ENCODE results near the gene SLF2.
"Not testable (repeated sequence)": the region's sequence is repeated elsewhere in the genome, so short reads cannot be mapped to it uniquely, and the experiment has no call there.

The SLF2 gene

DNA sequence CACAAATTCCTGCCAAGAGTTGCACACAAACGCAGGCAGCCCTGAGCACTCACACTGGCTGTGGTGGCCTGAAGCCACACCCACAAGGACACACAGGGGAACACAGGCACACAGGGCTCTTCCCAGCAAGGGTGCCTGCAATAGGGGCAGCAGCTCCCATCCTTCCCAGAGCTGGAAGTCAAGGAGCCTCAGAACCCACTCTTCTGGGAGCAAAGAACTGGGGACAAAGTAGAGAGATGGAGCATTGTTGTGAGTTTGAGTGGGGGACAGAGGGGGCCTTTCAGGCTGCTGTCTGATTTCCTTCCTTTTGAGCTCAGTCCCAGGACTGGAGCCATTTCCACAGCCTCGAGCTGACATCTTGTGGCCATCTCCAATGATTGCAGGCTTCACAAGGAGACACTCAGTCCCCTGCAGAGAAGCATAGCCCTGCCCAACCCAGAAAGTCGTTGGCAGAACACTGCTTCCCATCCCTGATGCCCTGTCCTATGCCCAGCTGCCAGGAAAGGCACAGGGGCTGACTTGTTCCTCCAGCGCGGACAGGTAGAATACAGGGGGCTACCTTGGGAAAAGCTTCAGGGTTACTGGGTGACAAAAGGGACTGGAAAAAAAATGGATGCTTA, 34.4 kb upstream of the SLF2 start:
- peak; percentile 65 to 79 for DNase-seq

GRCh38 chr10:100879741-100880360, 32.9 kb upstream of the SLF2 start:
- DNase-seq, result no peak

DNA sequence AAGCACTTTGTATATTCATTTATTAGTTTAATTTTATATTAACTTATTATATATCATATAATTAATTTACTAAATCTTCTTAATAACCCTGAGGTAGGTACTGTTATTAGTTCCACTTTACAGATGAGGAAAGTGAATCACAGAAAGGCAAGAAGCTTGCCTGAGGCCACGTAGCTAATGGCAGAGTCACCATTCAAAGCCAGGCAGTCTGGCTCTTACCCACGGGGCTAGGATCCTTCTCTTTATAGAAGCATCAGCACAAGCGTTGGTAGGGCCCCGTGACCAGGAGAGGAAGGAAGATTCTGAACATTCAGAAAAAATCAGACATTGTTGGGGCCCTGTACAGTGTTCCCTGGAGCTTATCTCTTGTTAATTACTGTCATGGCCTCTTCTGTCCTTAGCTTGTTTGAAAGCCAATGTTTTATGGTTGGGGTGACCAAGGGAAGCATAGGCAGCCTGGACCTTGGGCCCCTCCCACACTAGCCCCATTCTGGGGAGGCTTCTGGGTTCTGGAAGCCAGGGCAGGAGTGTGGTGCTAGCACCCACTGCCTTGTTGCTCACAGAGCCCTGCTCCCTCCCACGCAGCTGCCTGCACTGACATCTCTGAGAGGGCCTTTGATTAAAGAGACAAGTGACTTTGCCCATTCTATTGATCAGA, 31.1 kb upstream of the SLF2 start:
- DNase-seq, result no peak

DNA sequence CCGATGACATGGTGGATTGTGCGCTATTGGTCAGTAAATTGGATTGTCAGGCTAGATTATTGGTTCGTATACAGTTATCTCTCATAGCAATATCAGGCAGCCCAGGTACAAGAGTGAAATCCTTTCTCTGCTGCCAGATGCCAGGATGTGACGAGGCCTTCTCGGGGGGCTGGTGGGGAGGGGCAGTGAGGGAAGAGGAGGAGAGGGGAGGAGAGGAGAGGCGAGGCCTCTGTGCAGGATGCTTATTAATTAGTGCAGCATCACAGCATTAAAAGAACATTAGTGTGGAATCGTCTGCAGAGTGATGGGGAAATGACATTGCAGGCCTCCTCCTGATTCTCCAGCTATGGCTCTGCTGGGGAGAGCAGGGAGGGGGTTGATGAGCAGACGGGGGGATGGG, 30.5 kb upstream of the SLF2 start:
- DNase-seq, result no peak

- no peak for DNase-seq
These were observed 30.0 kb upstream of the SLF2 start for GRCh38 chr10:100882671-100883311.

- peak in 1 of 2 experiments; percentile 33 for DNase-seq
These were observed 29.4 kb upstream of the SLF2 start for GRCh38 chr10:100883312-100883821.

GRCh38 chr10:100885611-100886010, 27.2 kb upstream of the SLF2 start:
- DNase-seq, result not testable (repeated sequence)

GRCh38 chr10:100886091-100886490, 26.7 kb upstream of the SLF2 start:
- no peak for DNase-seq

GRCh38 chr10:100886521-100886920, 26.2 kb upstream of the SLF2 start:
- DNase-seq, result no peak

GRCh38 chr10:100886963-100887362, 25.8 kb upstream of the SLF2 start:
- DNase-seq, result no peak

- no peak for DNase-seq
These were observed 24.9 kb upstream of the SLF2 start for GRCh38 chr10:100887761-100888296.

GRCh38 chr10:100888957-100889356, 23.8 kb upstream of the SLF2 start:
- no peak for DNase-seq

DNA sequence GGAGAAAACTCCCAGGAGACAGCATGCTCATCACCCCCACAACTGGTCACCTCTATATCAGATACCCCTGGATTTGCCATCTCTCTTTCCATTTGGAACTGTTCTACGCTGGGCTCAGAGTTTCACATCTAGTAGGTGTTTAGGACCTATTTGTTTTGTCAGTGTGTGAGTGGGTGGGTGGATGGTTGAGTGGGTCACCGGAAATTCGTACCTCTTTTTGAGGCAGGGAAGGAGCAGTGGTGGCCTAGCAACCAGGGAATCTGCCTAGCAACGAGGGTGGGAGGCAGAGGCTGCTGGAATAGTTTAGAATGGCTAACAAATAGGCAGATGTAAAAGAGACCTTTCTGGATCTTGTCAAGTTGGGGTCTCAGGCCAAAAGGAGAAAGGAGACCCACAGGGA, 23.2 kb upstream of the SLF2 start:
- DNase-seq, result no peak

GRCh38 chr10:100890141-100890672, 22.6 kb upstream of the SLF2 start:
- no peak for DNase-seq

DNA sequence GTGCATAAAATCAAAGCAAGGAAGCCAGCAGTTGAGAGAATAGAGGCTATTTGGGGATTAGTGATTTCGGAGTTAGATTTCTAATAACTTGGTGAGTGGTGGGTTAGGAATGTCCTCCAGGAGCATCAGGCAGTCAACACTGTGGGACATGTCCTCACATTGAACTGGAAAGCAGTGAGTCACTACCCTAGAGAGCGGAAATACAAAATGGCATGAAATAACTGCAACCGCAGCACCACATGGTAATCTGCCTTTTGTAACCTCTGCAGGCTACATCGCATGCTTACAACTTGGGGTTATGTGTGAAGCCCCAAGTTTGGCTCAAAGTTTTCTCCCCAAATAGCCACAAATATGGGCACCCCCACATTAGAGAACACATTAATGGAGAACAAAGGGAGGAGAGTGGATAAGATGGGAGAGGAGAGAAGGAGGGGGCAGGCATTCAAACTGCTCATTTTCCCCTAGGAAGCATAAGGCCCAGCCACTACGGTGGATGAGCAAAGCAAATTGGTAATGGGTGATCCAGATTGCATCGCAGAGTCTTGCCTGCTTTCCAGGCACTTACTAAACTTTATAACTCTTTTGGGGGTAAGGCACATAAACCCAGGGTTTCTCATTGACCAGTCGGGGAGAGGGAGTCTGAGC, 22.0 kb upstream of the SLF2 start:
- DNase-seq, result no peak

- peak; percentile 83 to 89 for DNase-seq
These were observed 18.7 kb upstream of the SLF2 start for GRCh38 chr10:100894033-100894432.

- DNase-seq, result peak in 1 of 2 experiments; percentile 28
These were observed 18.0 kb upstream of the SLF2 start for GRCh38 chr10:100894589-100895294.

GRCh38 chr10:100895346-100895745, 17.4 kb upstream of the SLF2 start:
- peak in 1 of 2 experiments; percentile 10 for DNase-seq

DNA sequence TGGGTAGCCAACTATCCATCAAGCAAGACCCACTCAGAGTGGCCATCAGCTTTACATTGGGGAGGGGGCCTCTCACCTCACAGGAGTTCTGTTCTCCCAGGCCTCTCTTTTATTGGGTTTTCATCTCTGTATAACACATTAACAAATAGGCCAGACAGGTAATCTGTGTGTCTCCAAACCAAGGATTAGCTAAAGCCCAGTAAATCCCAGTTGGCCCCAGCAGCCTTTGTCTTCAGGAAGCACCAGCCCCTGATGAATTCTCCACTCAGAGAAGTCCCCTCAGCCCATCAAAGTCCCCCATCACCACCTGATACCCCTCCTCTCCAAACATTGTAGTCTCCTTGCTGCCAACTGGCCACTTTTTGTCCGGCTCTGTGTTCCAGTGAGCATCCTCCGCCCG, 16.9 kb upstream of the SLF2 start:
- no peak for DNase-seq

GRCh38 chr10:100896876-100897461, 15.8 kb upstream of the SLF2 start:
- DNase-seq, result peak; percentile 80 to 81

- DNase-seq, result no peak
These were observed 14.8 kb upstream of the SLF2 start for GRCh38 chr10:100897976-100898375.

Data from NCI-H526 (cell line).